ENCODE data around the gene LYSMD1. TPM values are rescaled to one million over a fixed set of nuclear protein-coding genes. Genes with fewer than 3 reads are reported as not detected.

The LYSMD1 gene
- total RNA-seq, 2 experiments from 2014 or later = 4.3 to 4.7 TPM

DNA sequence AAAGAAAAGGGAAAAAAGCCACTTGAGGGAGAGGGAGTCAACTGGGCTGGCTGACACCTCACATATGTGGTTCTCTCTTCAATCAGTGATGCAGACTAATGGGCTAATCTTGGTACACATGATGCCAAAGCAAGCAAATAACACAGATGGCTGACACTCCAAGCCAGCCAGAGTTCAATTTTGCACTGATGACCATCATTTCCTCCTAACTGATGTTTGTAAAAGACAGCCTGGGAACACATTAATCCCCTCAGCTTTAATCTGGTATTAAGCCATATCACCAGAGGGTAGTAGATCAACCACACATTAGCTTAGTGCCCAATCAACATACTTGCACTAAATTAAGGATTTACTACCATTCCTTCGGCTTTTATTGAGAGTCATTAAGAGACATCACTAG, 21.5 kb upstream of the LYSMD1 start:
- ChIA-PET POLR2A (no interaction called here), CTCF (no interaction called here)

DNA sequence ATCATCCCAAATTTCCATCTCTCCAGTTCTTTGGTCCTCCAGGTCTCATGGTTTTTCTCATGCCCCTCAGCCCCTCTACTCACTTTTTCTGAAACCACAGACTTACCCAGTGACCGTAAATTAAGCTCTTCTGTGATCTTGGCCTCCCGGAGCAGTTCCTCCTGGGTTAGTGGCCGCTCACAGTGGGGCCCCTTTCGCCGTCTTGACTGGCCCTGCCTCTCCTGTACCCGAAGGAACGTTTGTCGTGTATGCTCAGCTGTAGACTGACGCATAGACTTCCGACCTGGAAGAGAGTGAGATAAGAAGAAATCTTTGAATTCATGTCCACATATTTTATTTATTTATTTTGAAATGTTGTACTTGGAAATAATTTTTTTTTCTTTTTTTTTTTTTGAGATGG, 18.5 kb upstream of the LYSMD1 start:
- CTCF ChIA-PET = interaction anchor here (0.7 to 0.8 kb wide), 2 partner anchors 88 to 227 kb away, joined by 3 read pairs; no protein-coding TSS in a partner anchor
- POLR2A ChIA-PET = no interaction called here

DNA sequence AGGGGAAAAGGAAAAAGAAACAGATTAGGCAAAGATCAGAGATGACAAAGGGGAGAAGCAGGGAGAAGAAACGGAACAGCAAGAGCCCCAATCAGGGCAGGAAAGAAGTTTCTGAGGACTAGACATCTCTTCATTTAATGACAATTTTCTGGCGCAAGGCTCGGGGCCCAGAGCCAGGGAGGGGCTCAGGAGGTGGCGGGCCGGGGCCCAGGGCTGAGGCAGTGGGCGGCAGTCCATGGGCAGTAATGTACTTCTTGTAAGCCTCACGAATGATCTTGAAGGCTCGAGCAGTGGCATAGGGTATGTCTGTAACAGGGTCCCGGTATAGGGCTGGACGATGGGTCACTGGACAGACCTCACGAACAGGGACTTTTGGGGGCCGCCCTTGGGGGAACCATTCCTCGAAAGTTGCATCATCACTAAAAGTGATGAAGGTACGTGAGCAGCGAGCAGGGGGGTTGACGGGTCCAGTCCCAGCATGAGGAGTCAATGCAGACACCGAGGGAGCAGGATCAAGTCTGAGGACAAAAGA, 10.9 kb upstream of the LYSMD1 start:
- POLR2A ChIA-PET = no interaction called here
- CTCF ChIA-PET = interaction anchor here (0.9 kb wide), 1 partner anchor 9 kb away, joined by 5 read pairs; no protein-coding TSS in a partner anchor

DNA sequence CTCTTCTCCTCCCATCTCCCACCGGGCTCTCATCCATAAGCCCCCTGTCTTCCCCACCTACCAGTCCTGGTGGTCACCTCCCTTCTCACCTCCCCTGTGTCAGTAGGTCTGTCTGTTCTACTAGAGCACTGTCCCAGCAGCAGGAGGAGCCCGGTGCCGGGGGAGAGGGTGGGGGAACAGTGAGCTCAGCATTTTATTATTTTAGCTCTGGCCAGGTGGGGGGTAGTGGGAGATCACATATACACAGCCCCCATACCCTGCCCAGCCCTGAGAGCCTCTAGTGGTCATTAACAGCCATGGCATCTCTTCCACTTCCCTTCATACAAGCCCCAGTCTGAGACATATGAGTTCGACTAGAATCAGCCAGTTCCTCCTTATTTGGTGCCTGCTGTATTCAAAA, 10.2 kb upstream of the LYSMD1 start, which contains the start of gene TMOD4:
TMOD4 (minus strand) TSS at position 119 of the 400 bp plus-strand sequence. CDS start 1,106 bp downstream, outside the sequence.
- POLR2A ChIA-PET = no interaction called here
- CTCF ChIA-PET = no interaction called here

DNA sequence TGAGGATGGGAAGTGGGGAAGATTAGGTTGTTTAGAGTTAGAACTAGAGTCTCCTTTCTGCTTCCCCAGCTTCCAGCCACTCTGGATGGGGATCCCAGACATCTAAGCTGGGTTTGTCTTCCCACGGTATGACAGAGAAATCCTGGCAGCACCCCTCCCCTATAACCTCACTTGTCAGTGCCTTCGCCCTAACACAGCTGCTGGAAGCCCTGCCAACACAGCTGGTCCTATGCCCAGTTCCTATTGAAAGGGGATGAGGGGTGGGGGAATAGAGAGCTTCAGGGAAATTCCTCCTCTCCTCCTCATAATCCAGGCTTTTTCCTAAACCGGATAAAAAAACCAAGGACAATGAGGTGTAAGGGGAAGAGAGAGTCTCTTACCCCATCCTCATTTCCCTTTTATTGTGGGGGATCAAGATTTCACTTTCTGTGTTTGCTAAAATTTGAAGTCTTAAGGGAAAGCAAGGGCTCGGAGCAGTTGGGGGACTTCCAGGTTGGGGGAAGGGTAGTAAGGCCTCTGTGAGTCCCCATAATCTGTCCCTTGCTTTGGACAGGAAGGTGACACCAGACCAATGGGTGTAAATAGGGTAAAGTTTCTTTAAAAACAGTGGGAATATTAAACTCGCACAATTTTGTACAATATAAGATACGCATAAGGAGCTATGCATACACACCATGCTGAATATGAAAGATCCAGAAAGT, 9.5 kb upstream of the LYSMD1 start:
- CTCF ChIA-PET = interaction anchor here (0.6 kb wide), 1 partner anchor 20 kb away, joined by 4 read pairs; no protein-coding TSS in a partner anchor
- POLR2A ChIA-PET = interaction anchor here (0.5 kb wide), 1 partner anchor 64 kb away, joined by 3 read pairs; no protein-coding TSS in a partner anchor

DNA sequence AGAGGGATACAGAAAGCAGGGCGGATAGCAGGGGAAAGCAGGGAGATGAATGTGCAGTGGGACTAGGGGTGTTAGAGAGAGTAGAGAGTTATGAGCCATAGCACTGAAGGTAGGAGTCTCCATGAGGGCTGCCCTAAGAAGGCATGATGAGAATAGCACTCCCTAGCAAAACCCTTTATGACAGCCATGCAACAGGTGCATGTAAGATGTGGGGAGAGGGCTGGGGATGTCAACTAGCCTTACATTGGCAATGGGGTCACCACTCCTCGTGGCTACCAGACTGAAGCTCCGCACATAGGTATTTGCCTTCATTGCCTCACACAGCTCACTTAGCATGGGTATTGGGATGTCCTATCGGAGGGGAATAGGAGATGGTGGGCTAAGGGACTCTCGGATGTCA, 5.5 kb upstream of the LYSMD1 start:
- CTCF ChIA-PET = interaction anchor here (1.0 kb wide), 1 partner anchor 24 kb away, joined by 3 read pairs; no protein-coding TSS in a partner anchor
- POLR2A ChIA-PET = interaction anchor here (0.5 to 0.7 kb wide), 2 partner anchors 48 to 932 kb away, joined by 3 read pairs; no protein-coding TSS in a partner anchor

DNA sequence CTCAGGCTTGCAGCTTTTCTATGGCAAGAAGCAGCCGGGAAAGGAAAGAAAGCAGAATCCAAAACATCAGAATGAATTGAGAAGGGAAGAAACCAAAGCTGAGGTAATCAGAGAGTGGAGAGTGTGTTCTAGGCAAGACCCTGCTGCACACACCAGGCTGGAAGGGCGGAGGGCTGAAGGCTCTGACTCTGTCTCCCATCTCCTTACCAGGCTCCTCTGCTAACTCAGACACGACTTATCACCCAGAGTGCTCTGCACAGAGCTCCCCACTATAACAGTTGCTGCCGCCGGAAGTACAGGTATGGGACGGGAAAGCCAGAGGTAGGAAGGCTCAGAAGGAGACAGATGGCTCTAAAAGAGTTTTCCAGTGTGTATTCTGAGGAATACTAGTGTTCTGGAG, 1.4 kb upstream of the LYSMD1 start:
- POLR2A ChIA-PET = interaction anchor here (0.7 kb wide), 1 partner anchor 110 kb away, joined by 3 read pairs; no protein-coding TSS in a partner anchor
- CTCF ChIA-PET = interaction anchor here (0.5 to 1.4 kb wide), 4 partner anchors 10 to 906 kb away, joined by 3 to 11 read pairs (median 4); no protein-coding TSS in a partner anchor

DNA sequence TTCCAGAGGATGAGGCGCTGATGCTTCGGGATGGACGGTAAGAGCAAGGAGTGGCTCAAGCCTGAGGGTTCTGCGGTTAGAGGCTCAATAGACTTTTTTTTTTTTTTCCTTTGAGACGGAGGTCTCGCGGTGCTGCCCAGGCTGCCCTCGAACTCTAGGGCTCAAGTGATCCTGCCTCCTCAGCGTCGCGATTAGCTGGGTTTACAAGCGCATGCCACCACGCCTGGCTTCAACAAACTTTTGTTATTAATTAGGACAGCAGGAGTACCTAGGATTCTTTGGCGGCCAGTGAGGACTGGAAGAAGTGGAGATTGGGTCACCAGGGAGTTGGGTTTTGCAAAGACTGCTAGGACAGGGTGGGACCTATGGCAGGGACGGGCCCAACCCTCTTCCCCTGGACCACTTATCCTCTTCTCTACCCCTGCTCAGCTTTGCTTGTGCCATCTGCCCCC, 829 bp upstream of the LYSMD1 start:
- ChIA-PET POLR2A (interaction anchor here (0.7 to 0.9 kb wide), 2 partner anchors 23 to 111 kb away, joined by 3 read pairs; partner anchors contain the start of gene VPS72), CTCF (interaction anchor here (0.5 to 1.4 kb wide), 3 partner anchors 10 to 906 kb away, joined by 3 to 11 read pairs (median 3); no protein-coding TSS in a partner anchor)

DNA sequence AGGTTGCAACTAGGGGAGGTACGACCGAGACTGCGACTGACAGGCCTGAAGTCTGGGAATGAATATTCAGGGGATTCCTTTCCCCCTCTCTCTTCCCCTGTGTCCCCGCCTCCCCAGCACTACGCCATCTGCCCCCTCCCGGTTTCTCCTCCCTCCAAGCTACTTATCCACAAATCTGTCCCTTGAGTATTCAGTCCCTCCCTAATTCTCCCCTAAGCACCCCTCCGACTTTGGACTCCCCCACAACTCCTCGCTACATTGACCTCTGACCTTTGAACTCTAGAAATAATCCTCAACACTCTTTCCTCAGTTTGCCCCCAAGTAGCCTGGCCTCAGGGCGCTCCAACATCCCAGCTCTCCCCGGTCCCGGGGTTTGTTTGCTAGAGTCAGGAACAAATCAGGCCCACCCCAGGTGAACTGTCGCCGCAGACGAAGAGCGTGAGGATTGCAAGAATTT, 393 bp downstream of the LYSMD1 start:
- ChIA-PET CTCF (interaction anchor here (0.6 to 1.2 kb wide), 3 partner anchors 16 to 140 kb away, joined by 3 read pairs; no protein-coding TSS in a partner anchor), POLR2A (interaction anchor here (0.9 kb wide), 1 partner anchor 8 kb away, joined by 3 read pairs; no protein-coding TSS in a partner anchor)

DNA sequence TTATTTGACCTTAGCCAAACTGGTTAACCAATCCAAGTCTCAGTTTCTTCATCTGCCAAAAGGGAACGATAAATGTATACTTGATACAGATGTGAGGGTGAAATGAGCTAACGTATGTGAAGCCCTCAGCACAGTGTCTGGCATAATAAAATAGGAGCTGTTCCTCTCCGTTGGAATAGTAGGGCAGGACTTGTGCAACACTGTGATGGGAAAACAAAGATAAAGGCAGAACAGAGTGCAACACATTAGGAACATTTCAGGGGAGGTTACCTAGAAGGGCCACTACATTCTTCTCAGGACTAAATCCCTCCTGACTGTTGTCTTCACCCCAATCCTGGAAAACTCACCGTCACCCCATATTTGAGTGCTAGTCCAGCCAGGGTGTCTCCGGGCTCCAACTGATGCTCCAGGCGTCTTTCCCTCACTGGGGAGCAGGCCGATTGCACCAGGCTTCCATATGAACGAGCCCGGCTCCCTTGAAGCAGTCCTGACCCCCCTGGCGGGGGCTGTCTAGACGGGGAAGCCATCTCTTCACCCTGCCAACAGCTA, 896 bp downstream of the LYSMD1 start:
- CTCF ChIA-PET = interaction anchor here (0.6 to 1.2 kb wide), 4 partner anchors 16 to 139 kb away, joined by 3 read pairs; no protein-coding TSS in a partner anchor
- POLR2A ChIA-PET = interaction anchor here (0.9 kb wide), 1 partner anchor 8 kb away, joined by 3 read pairs; no protein-coding TSS in a partner anchor

DNA sequence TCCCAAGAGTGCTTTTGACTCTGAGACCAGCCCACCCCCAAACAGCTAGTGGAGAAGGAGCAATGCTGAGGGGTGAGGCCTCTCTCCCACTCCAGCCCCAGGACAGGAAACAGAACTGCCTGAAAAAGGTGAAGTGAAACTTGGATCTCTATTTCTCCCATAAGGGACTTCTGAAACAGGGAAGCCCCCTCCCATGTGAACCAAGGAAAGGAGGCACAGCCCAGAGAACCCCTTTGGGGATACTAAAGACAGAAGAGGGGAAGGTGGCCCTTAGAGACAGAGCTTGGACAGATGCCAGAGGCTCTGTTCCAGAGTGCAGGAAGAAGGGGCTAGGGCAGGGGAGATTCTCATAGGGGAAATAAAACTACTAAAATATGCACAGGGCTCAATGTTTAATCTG, 6.3 kb downstream of the LYSMD1 start:
- CTCF ChIA-PET = interaction anchor here (0.8 to 8.7 kb wide), 3 partner anchors 37 to 135 kb away, joined by 3 to 84 read pairs (median 3); no protein-coding TSS in a partner anchor
- POLR2A ChIA-PET = no interaction called here

DNA sequence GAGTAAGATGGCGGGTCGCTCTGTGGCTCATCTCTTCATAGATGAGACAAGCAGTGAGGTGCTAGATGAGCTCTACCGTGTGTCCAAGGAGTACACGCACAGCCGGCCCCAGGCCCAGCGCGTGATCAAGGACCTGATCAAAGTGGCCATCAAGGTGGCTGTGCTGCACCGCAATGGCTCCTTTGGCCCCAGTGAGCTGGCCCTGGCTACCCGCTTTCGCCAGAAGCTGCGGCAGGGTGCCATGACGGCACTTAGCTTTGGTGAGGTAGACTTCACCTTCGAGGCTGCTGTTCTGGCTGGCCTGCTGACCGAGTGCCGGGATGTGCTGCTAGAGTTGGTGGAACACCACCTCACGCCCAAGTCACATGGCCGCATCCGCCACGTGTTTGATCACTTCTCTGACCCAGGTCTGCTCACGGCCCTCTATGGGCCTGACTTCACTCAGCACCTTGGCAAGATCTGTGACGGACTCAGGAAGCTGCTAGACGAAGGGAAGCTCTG, 6.9 kb downstream of the LYSMD1 start:
- ChIA-PET CTCF (interaction anchor here (0.8 to 8.7 kb wide), 3 partner anchors 38 to 134 kb away, joined by 3 to 84 read pairs (median 3); no protein-coding TSS in a partner anchor), POLR2A (no interaction called here)

DNA sequence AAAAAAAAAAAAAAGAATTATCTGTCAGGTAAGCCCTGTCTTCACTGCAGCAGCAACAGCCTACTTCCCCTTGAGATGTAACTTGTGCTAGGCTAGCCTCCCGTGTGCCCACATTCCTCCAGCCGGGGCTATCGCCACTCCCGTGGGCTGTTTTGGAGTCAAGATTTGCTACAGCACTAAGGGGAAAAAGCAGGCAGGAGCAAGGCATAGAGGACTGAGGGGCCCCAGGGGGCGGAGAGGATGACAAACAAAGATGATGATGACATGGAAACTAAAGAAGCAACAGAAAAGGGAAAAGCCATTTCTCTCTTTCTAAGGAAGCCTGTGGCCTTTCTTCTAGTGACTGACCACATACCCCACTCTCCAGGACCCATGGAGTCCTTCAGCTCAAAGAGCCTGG, 7.4 kb downstream of the LYSMD1 start:
- POLR2A ChIA-PET = interaction anchor here (0.5 kb wide), 1 partner anchor 311 kb away, joined by 7 read pairs; no protein-coding TSS in a partner anchor
- CTCF ChIA-PET = interaction anchor here (0.7 to 8.7 kb wide), 5 partner anchors 24 to 134 kb away, joined by 3 to 84 read pairs (median 4); no protein-coding TSS in a partner anchor

DNA sequence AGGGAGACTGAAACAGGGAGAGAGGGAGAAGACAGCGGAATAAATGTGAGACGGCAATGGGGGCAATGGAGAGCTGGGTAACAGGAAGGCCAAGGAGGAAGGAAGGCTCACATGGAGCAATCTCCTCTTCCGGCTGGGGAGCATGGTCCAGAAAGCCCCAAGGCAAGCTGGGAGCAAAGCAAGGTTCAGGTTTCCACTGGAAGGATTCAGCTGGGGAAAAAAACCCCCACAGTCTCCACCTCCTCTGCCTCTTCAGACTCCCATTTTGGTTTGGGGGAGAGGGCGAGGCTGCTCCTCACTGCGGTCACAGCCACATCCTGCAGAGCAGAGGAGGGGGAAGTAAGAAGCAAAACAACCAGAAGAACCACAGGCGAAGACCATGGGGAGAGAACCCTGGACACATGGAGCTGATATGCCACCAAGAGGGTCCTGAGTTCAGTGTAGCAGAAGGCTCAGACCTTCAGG, 8.6 kb downstream of the LYSMD1 start:
- POLR2A ChIA-PET = interaction anchor here (0.9 to 1.9 kb wide), 6 partner anchors 8 to 86 kb away, joined by 3 to 9 read pairs (median 4); partner anchors contain the start of gene VPS72

DNA sequence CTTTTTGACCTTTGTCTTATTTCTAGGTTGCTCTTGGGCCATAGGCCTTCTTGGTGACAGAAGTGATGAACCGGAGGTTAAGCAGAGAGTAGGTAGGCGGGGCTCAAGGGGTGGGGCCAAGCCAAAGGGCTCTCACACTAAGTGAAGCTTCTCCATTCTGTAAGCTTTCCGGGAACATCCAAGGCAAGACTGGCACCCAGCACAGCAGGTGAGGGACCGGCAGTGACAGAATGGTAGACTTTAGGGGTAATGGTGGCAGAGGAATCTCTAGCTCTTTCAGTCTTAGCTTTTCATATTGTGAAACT, 9.2 kb downstream of the LYSMD1 start, which contains the start of gene TNFAIP8L2:
TNFAIP8L2 (plus strand) TSS at position 135 of the 305 bp plus-strand sequence. CDS start 2,049 bp downstream, outside the sequence.
- POLR2A ChIA-PET = interaction anchor here (0.9 to 1.9 kb wide), 5 partner anchors 9 to 85 kb away, joined by 3 to 9 read pairs (median 4); partner anchors contain the start of gene VPS72
- CTCF ChIA-PET = interaction anchor here (0.5 to 8.7 kb wide), 13 partner anchors 9 to 132 kb away, joined by 3 to 84 read pairs (median 5); partner anchors contain the start of genes CDC42SE1, GABPB2, LYSMD1 and SCNM1

More for the DNA sequence above, 8.6 kb downstream of the LYSMD1 start:
- CTCF ChIA-PET = interaction anchor here (0.5 to 8.7 kb wide), 16 partner anchors 8 to 132 kb away, joined by 3 to 84 read pairs (median 4); partner anchors contain the start of genes CDC42SE1, GABPB2, LYSMD1 and SCNM1

DNA sequence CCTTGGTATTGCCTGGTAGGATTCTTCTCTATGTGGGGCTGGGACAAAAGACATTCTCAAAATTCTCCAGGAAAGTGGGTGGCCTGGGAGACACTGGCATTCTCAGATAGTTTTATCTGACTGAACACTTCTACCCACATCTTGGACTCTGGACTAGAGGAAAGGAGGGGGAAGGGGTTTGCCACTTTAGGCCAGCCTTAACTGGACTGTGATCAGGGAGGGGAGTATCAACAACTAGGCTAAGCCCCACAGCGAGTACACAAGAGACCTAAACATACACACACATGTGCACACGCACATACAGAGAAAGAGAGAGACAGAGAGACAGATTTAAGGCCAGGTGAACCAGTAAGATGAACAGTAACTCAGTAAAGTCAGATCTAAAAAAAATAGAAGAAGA, 18.0 kb downstream of the LYSMD1 start:
- ChIA-PET CTCF (interaction anchor here (0.6 to 1.6 kb wide), 3 partner anchors 9 to 77 kb away, joined by 3 to 6 read pairs (median 4); partner anchors contain the start of genes GABPB2 and TNFAIP8L2), POLR2A (interaction anchor here (1.1 kb wide), 1 partner anchor 8 kb away, joined by 4 read pairs; the partner anchor contains the start of gene TNFAIP8L2)

DNA sequence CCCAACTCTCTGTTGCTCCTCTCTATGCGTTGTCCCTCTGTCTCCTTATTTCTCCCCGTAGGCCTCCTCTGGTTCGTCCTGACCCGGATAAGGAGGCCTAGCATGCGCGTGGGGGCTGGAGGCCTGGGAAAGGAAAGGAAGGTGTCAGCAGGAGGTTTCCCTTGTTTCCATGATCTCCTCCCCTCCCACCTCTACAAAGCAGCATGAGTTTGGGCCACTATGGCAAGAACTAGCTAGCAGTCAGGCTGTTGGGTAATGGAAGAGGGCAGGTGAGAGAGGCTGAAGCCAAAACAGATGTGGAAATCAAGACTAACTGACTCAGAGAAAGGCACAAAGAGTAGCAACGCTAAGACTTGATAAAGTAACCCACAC, 18.6 kb downstream of the LYSMD1 start:
- POLR2A ChIA-PET = interaction anchor here (0.6 to 1.1 kb wide), 2 partner anchors 9 to 16 kb away, joined by 3 to 4 read pairs; partner anchors contain the start of gene TNFAIP8L2
- CTCF ChIA-PET = interaction anchor here (0.6 to 1.1 kb wide), 3 partner anchors 9 to 76 kb away, joined by 3 to 6 read pairs (median 3); partner anchors contain the start of genes GABPB2 and TNFAIP8L2
